Activated T-cell treated with anti-CD3 and anti-CD28 coated beads, Interleukin-2, amount 50 U/mL, for 4 hours (primary cell): ENCODE data around the gene CYP27B1. TPM values are rescaled to one million over a fixed set of nuclear protein-coding genes. Genes with fewer than 3 reads are reported as not detected.

Source experiments
- ATAC-seq, 2 donors: fragments of 200-7000 bp; cut with Tn5 transposase; one replicate each; pipeline ENCODE4 v1.10.0; 2021
- DNase-seq: peaks from one replicate; pipeline ENCODE4 v3.0.0-alpha.2; 2020
- H3K27me3 Mint-ChIP-seq: one replicate; pipeline ENCODE4 v1.8.0; 2021; ENCODE audit warnings: low read depth, mixed read lengths
- H3K36me3 Mint-ChIP-seq: one replicate; pipeline ENCODE4 v1.8.0; 2022; ENCODE audit warnings: mixed read lengths; ENCODE audit not compliant: insufficient read depth
- H3K4me1 Mint-ChIP-seq: one replicate; pipeline ENCODE4 v1.8.0; 2021; ENCODE audit warnings: low read depth, mixed read lengths
- H3K4me3 Mint-ChIP-seq: one replicate; pipeline ENCODE4 v1.8.0; 2021; ENCODE audit warnings: mild to moderate bottlenecking, moderate library complexity, mixed read lengths
- H3K9me3 Mint-ChIP-seq: one replicate; pipeline ENCODE4 v1.8.0; 2021; ENCODE audit warnings: mixed read lengths
- total RNA-seq, 3 donors: library from RNA; stranded (reverse); gene quantifications; one replicate each; pipeline ENCODE4 v1.2.1, GENCODE V29; 2021

Gene CYP27B1
- total RNA-seq, 3 donors from 2014 or later: 18.4 to 19.6 (median 19.5) TPM

- peak; percentile 68 for DNase-seq
- Mint-ChIP-seq H3K9me3 (no peaks in the 10 kb centered on the region), H3K4me3 (peak overlapping the region; percentile 91), H3K4me1 (peaks cover 58% of the 10 kb centered on the region), H3K27me3 (no peaks in the 10 kb centered on the region), H3K36me3 (peaks cover 16% of the 10 kb centered on the region)
- peak; percentile 64 to 66 for ATAC-seq
Observed at GRCh38 chr12:57741844-57742738, 24.8 kb downstream of the CYP27B1 start.

GRCh38 chr12:57741413-57741789 lies 25.5 kb downstream of the CYP27B1 start:
- H3K27me3 Mint-ChIP-seq: no peaks in the 10 kb centered on the region
- H3K36me3 Mint-ChIP-seq: peaks cover 19% of the 10 kb centered on the region
- no peaks in the 10 kb centered on the region for H3K9me3 Mint-ChIP-seq
- H3K4me1 Mint-ChIP-seq: peaks cover 63% of the 10 kb centered on the region
- DNase-seq: no peak
- peak overlapping the region; percentile 91 for H3K4me3 Mint-ChIP-seq
- ATAC-seq: no peak

DNA sequence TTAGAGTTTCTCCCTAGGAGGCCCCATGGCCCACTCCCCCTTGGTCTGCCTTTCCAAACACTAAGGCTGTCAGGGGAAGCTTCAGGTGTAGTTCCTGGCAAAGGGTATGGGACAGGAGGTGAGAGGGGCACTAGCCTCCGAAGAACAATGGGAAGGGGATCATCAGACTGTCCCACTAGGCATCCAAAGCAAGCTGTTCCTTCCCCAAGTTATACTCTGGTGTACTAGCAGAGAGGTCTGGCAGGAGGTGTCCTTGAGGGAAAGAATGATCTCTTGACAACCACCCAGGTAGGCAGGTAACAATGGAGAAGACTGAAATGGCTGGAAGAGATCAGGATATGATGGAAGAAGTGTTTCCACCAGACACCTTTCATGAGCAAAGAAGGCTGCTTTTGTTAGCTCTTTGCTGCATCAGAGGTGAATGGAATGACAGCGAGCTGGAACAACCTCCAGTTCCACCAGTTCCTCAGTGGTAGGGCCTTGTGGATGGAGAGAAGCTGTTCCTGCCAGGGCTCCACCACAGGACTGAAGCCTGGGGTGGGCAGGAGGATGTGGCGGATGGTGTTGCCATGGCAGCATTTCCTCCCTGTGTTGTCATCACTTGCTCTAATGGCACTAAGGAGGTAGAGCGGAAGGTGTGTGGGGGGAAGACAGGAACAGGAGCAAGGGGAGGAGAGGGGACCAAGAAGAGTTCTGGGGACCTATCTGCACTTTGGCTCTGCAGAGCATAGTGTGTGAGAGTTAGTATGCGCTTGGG lies 26.0 kb downstream of the CYP27B1 start:
- H3K9me3 Mint-ChIP-seq: no peaks in the 10 kb centered on the region
- H3K4me3 Mint-ChIP-seq: peak overlapping the region; percentile 91
- H3K27me3 Mint-ChIP-seq: no peaks in the 10 kb centered on the region
- peak; percentile 68 for DNase-seq
- peaks cover 16% of the 10 kb centered on the region for H3K36me3 Mint-ChIP-seq
- H3K4me1 Mint-ChIP-seq: peaks cover 60% of the 10 kb centered on the region
- peak; percentile 43 to 48 for ATAC-seq

DNA sequence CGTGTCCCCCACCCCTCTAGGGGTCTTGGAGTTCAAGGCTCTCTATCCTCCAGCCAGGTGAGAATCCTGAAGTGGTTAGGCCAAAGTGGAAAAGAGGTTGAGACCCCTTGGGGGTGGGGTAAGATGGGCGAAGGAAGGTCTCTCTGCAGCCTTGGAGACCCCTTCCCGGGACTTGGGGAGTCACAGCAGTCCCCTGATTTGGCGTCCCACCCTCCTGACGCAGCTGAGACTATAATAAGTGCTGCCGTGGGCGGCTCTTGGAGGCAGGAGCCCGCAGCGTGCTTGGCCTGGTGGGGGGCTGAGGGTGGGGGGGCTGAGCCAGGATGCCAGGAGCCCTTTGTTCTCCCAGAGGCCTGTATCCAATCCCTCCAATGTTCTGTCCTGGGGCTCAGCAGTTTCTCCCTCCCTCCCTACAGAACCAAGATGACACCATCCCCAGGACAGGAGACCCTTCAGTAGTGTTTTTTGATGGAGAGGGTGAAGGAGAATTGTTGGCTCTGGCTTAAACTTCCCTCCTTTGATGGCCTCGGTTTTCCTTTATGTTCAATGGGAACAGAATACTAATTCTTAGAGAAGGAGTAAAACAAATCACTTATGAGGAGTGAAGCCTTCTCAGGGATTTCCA lies 26.9 kb downstream of the CYP27B1 start:
- H3K9me3 Mint-ChIP-seq: no peaks in the 10 kb centered on the region
- ATAC-seq: no peak
- DNase-seq: no peak
- H3K4me1 Mint-ChIP-seq: peaks cover 55% of the 10 kb centered on the region
- H3K4me3 Mint-ChIP-seq: peak overlapping the region; percentile 64
- H3K36me3 Mint-ChIP-seq: peaks cover 13% of the 10 kb centered on the region
- no peaks in the 10 kb centered on the region for H3K27me3 Mint-ChIP-seq

DNA sequence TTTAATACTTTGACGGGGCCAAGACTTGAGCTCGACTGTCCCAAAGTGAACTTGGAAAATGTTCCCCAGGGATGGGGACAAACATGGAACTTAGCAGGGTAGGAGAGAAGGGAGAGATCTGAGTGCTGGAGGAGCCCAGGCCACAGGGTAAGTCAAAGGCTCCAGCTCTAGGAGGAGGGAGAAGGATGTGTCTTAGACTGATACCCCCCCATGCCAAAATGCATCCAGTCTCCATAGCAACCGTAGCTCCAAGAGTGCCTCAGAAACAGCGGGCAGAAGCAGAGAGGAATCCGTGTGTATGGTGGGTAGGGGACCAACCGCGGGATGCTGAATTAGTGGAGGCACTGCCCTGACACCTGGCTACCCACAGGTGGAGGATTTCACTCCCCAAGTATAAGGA lies 27.5 kb downstream of the CYP27B1 start:
- peaks cover 20% of the 10 kb centered on the region for H3K36me3 Mint-ChIP-seq
- H3K4me3 Mint-ChIP-seq: peak overlapping the region; percentile 64
- ATAC-seq (no peak), DNase-seq (no peak)
- H3K9me3 Mint-ChIP-seq: no peaks in the 10 kb centered on the region
- H3K27me3 Mint-ChIP-seq: no peaks in the 10 kb centered on the region
- H3K4me1 Mint-ChIP-seq: peaks cover 51% of the 10 kb centered on the region

GRCh38 chr12:57738661-57739237 lies 28.1 kb downstream of the CYP27B1 start, which contains the start of gene AGAP2:
AGAP2 (minus strand) TSS chr12:57738742; CDS start chr12:57738246, 496 bp downstream.
- Mint-ChIP-seq H3K4me3 (peak within 1 kb of the TSS; percentile 64), H3K27me3 (no peaks in the 10 kb centered on the region), H3K36me3 (peaks cover 22% of the 10 kb centered on the region), H3K9me3 (no peaks in the 10 kb centered on the region), H3K4me1 (peaks cover 45% of the 10 kb centered on the region)
- ATAC-seq: no peak
- DNase-seq: no peak

- Mint-ChIP-seq H3K27me3 (no peaks in the 10 kb centered on the region), H3K36me3 (peaks cover 26% of the 10 kb centered on the region), H3K4me3 (no peak overlapping the region), H3K9me3 (no peaks in the 10 kb centered on the region), H3K4me1 (peaks cover 45% of the 10 kb centered on the region)
- DNase-seq: no peak
- ATAC-seq: no peak
Observed at GRCh38 chr12:57737467-57738460, 29.1 kb downstream of the CYP27B1 start.

DNA sequence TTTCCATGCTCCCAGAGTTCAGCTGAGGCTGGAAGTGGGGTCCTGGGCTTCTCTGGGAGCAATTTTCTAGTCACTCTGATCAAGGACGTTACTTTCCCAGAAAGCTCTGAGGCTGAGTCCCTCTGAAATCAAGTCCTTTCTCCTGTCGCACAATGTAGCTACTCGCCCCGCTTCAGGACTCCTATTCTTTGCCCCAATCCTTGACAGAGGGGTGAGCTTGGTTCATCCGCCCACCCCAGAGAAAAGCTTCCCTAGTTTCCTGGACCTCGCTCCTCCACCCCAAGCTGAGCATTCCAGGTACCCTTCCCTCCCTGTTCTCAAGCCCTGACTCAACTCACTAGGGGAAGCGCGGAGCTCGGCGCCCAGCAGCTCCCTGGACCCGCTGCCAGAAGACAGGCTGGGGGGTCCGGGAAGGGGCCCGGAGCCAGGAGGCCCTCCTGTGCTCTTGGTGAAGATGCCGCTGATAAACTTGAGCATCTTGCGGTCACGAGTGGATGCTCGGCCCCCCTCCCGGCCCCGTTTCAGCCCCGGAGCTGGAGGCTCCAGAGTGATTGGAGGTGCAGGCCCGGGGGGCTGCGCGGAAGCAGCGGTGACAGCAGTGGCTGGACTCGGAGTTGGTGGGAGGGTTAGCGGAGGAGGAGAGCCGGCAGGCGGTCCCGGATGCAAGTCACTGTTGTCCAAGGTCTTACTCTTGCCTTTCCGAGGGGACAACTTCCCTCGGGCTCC lies 30.0 kb downstream of the CYP27B1 start:
- no peaks in the 10 kb centered on the region for H3K9me3 Mint-ChIP-seq
- H3K27me3 Mint-ChIP-seq: no peaks in the 10 kb centered on the region
- peaks cover 34% of the 10 kb centered on the region for H3K36me3 Mint-ChIP-seq
- ATAC-seq (no peak), DNase-seq (no peak)
- no peak overlapping the region for H3K4me3 Mint-ChIP-seq
- peaks cover 38% of the 10 kb centered on the region for H3K4me1 Mint-ChIP-seq

GRCh38 chr12:57735952-57736740 lies 30.7 kb downstream of the CYP27B1 start:
- no peak for ATAC-seq
- Mint-ChIP-seq H3K9me3 (no peaks in the 10 kb centered on the region), H3K27me3 (no peaks in the 10 kb centered on the region), H3K36me3 (peaks cover 41% of the 10 kb centered on the region), H3K4me1 (peaks cover 32% of the 10 kb centered on the region), H3K4me3 (peak overlapping the region; percentile 26)
- no peak for DNase-seq

DNA sequence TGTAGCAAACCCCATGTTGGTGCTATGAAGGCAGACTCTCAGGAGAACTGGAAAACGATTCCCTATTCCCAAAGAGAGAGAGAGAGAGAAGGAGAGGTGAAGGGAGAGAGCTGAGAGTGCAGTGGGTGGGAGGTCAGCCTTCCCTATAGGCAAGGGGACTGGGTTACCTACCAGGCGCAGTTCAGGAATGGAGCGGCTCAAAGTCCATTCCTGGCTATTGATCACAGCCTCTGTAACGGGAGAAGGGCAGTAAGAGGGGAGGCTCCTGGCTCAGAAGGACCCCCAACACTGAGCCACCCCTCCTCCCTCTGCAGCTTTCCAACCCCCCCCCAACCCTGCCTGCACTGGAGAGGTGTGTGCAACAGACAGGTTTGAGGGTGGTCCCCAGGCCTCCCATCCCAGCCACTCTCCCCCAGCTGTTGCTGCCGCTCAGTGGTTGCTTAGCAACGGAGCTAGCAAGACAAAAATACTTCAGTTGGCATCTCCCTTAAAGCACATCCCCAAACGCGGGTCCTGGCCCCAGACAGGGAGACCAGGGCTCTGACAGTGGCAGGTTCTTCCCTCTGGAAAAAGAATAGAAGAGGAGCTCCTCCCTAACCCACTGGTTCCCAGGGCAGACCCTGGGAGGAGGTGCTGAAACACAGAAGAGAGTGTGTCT lies 31.6 kb downstream of the CYP27B1 start:
- DNase-seq (no peak), ATAC-seq (no peak)
- peaks cover 26% of the 10 kb centered on the region for H3K4me1 Mint-ChIP-seq
- no peak overlapping the region for H3K4me3 Mint-ChIP-seq
- no peaks in the 10 kb centered on the region for H3K27me3 Mint-ChIP-seq
- peaks cover 47% of the 10 kb centered on the region for H3K36me3 Mint-ChIP-seq
- H3K9me3 Mint-ChIP-seq: no peaks in the 10 kb centered on the region

DNA sequence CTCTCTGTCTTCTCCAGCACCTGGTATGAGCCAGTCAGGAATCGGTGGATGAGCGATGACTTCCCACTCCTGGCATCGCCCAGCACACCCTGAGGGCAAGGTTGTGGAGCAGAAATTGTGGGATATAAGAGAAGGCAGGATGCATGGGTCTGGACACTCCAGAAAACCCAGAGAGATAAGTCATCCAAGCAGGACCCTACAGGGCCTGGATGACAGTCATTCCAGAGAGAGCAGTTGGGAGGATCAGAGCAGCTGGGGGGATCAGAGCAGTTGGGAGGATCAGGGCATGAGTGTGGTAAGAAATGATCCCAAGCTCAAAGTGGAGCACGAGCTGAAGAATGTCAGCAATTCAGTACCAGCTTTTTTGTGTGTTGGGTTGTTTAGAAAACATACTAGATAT lies 32.3 kb downstream of the CYP27B1 start:
- ATAC-seq: no peak
- H3K4me3 Mint-ChIP-seq: no peak overlapping the region
- H3K27me3 Mint-ChIP-seq: no peaks in the 10 kb centered on the region
- H3K9me3 Mint-ChIP-seq: no peaks in the 10 kb centered on the region
- peaks cover 20% of the 10 kb centered on the region for H3K4me1 Mint-ChIP-seq
- peaks cover 50% of the 10 kb centered on the region for H3K36me3 Mint-ChIP-seq
- no peak for DNase-seq

- H3K4me3 Mint-ChIP-seq: no peak overlapping the region
- no peak for DNase-seq
Observed at GRCh38 chr12:57733928-57734327, 33.0 kb downstream of the CYP27B1 start.

More at GRCh38 chr12:57733928-57734327, 33.0 kb downstream of the CYP27B1 start:
- no peaks in the 10 kb centered on the region for H3K27me3 Mint-ChIP-seq
- no peaks in the 10 kb centered on the region for H3K9me3 Mint-ChIP-seq
- H3K36me3 Mint-ChIP-seq: peaks cover 48% of the 10 kb centered on the region
- peaks cover 13% of the 10 kb centered on the region for H3K4me1 Mint-ChIP-seq
- no peak for ATAC-seq
